GM12878 (cell line): ENCODE measurements around the gene TEF. TPM values are rescaled to one million over a fixed set of nuclear protein-coding genes. Genes with fewer than 3 reads are reported as not detected.

ENCODE experiments used
- ATAC-seq: fragments of 200-7000 bp; cut with Tn5 transposase; 3 replicates; pipeline ENCODE4 v1.9.1; 2020; ENCODE audit warnings: mild to moderate bottlenecking, moderate library complexity
- BruUV-seq: library from RNA; stranded (reverse); fragments of 400-500 nt; replicated peaks from 2 replicates; lab custom pipeline; 2021; lab: Mats Ljungman, UMichigan
- CTCF ChIA-PET: fragments of 300-600 bp; sonication (Branson Sonifier 250); formaldehyde crosslinking; extraction: SDS; loops from one replicate; lab custom pipeline; 2021; ENCODE audit warnings: inconsistent platforms; lab: Yijun Ruan, JAX
- POLR2A ChIA-PET: fragments of 350-600 bp; formaldehyde crosslinking; extraction: SDS; loops from one replicate; lab custom pipeline; 2021; ENCODE audit warnings: inconsistent platforms; lab: Charles Lee
- RAD21 ChIA-PET: fragments of 300-600 bp; sonication (Branson Sonifier 250); formaldehyde crosslinking; loops from one replicate; lab custom pipeline; 2023; ENCODE audit warnings: antibody characterized with exemption; ENCODE audit not compliant: unreplicated experiment; lab: Charles Lee
- SMC1A ChIA-PET: fragments of 300-600 bp; sonication (Branson Sonifier 250); formaldehyde crosslinking; loops from one replicate; lab custom pipeline; 2023; ENCODE audit not compliant: unreplicated experiment, uncharacterized antibody; lab: Charles Lee
- DNase-seq: peaks from one replicate; pipeline ENCODE4 v3.0.0-alpha.2; 2011; ENCODE audit warnings: low read depth, low spot score
- FAIRE-seq: peaks from 3 replicates; lab custom pipeline; 2011; peaks lifted over from hg19 to GRCh38; lab: Jason Lieb, UNC
- H2AFZ ChIP-seq: 2 replicates; pipeline ENCODE4 v1.6.0; 2011; ENCODE audit warnings: low read depth, low read length, control low read depth; ENCODE audit not compliant: control insufficient read depth
- H3K27ac ChIP-seq: 2 replicates; pipeline ENCODE4 v1.5.1; 2011; ENCODE audit warnings: control low read depth; ENCODE audit not compliant: control insufficient read depth, insufficient read depth
- H3K27me3 ChIP-seq, 2 experiments: replicated peaks in 1 of 2; 2 replicates each; pipeline versions ENCODE4 v1.6.0 to v1.6.1; 2011; ENCODE audit warnings: low read length in 1 of 2; ENCODE audit not compliant: control insufficient read depth in 2 of 2, insufficient read depth in 2 of 2
- H3K36me3 ChIP-seq, 2 experiments: 2 replicates each; pipeline ENCODE4 v1.5.1; 2011; ENCODE audit warnings: low read length in 1 of 2; ENCODE audit not compliant: control insufficient read depth in 2 of 2, insufficient read depth in 2 of 2
- H3K4me1 ChIP-seq: 2 replicates; pipeline ENCODE4 v1.6.1; 2011; ENCODE audit warnings: mild to moderate bottlenecking, low read length, moderate library complexity, mixed read lengths; ENCODE audit not compliant: control insufficient read depth, insufficient read depth
- H3K4me2 ChIP-seq: 2 replicates; pipeline ENCODE4 v1.6.0; 2011; ENCODE audit warnings: control low read depth; ENCODE audit not compliant: control insufficient read depth, insufficient read depth
- H3K4me3 ChIP-seq: fragments of 200-600 bp; sonication (generic); 2 replicates; pipeline ENCODE4 v1.5.1; 2016
- H3K79me2 ChIP-seq: 2 replicates; pipeline ENCODE4 v1.6.0; 2011; ENCODE audit warnings: low read length; ENCODE audit not compliant: control insufficient read depth, insufficient read depth
- H3K9ac ChIP-seq: 2 replicates; pipeline ENCODE4 v1.8.0; 2011; ENCODE audit warnings: low read length, control low read depth, mixed read lengths; ENCODE audit not compliant: control insufficient read depth, insufficient read depth
- H3K9me3 ChIP-seq: replicated peaks from 3 replicates; pipeline ENCODE4 v1.5.1; 2011; ENCODE audit warnings: mild to moderate bottlenecking, low read length; ENCODE audit not compliant: control insufficient read depth, insufficient read depth
- H4K20me1 ChIP-seq: 2 replicates; pipeline ENCODE4 v1.6.0; 2011; ENCODE audit not compliant: control insufficient read depth, insufficient read depth
- ATF7 ChIP-seq: fragments of 450-650 bp; IDR thresholded peaks from 2 replicates; pipeline ENCODE4 v1.6.1; 2016; ENCODE audit warnings: low read depth, mild to moderate bottlenecking
- CBFB ChIP-seq: IDR thresholded peaks from 2 replicates; pipeline ENCODE4 v1.6.1; 2016; ENCODE audit warnings: antibody characterized with exemption, low read depth
- CUX1 ChIP-seq: IDR thresholded peaks from 2 replicates; pipeline ENCODE4 v1.6.1; 2012; ENCODE audit warnings: improper control_type of control experiment, low read depth, low read length; ENCODE audit not compliant: insufficient replicate concordance
- EED ChIP-seq: sonication (generic); IDR thresholded peaks from 2 replicates; pipeline ENCODE4 v1.6.1; 2016; ENCODE audit warnings: antibody characterized with exemption, low read depth
- ESRRA ChIP-seq: IDR thresholded peaks from 2 replicates; pipeline ENCODE4 v1.6.1; 2012; ENCODE audit warnings: mild to moderate bottlenecking, low read length, improper control_type of control experiment
- IKZF1 ChIP-seq: fragments of 450-650 bp; conservative IDR thresholded peaks from 2 replicates; pipeline ENCODE4 v1.6.1; 2017; ENCODE audit warnings: antibody characterized with exemption, mild to moderate bottlenecking
- MEF2B ChIP-seq: fragments of 450-650 bp; IDR thresholded peaks from 2 replicates; pipeline ENCODE4 v1.6.1; 2018; ENCODE audit warnings: mild to moderate bottlenecking, moderate library complexity; ENCODE audit not compliant: partially characterized antibody, poor library complexity, severe bottlenecking
- MXI1 ChIP-seq: fragments of 150-350 bp; IDR thresholded peaks from 2 replicates; pipeline ENCODE4 v1.6.1; 2011; ENCODE audit warnings: low read depth, mild to moderate bottlenecking, inconsistent platforms, low read length, improper control_type of control experiment
- SIN3A ChIP-seq: IDR thresholded peaks from 2 replicates; pipeline ENCODE4 v1.6.1; 2012; ENCODE audit warnings: low read depth, low read length, improper control_type of control experiment
- SMC3 ChIP-seq: IDR thresholded peaks from 2 replicates; pipeline ENCODE4 v1.6.1; 2011; ENCODE audit warnings: low read length, improper control_type of control experiment, borderline replicate concordance
- ZBED1 ChIP-seq: IDR thresholded peaks from 2 replicates; pipeline ENCODE4 v1.6.1; 2016; ENCODE audit warnings: borderline replicate concordance
- WGBS: methylation state at CpG from one replicate; pipeline ENCODE4 v1.1.6; 2016; ENCODE audit warnings: low lambda C conversion rate; ENCODE audit not compliant: insufficient replicate concordance, insufficient coverage; ENCODE audit errors: missing lambda C conversion rate; 5-methylcytosine and 5-hydroxymethylcytosine counted together
- in situ Hi-C: fragments of 300-500 bp; cut with MboI; formaldehyde crosslinking; loops from 9 replicates; pipeline ENCODE4 v1.14.3; 2018; ENCODE audit warnings: mixed read lengths
- intact Hi-C: fragments of 100-400 bp; cut with micrococcal nuclease; formaldehyde crosslinking; loops from one replicate; pipeline ENCODE4 v1.14.2; 2022; ENCODE audit not compliant: unreplicated experiment
- polyA plus RNA-seq, 11 experiments: library from polyadenylated mRNA; depleted of rRNA in 4 of 11; unstranded in 6 of 11; stranded (reverse) in 5 of 11; fragments of >200 nt; fragmentation: Nextera tagmentation in 4 of 11; fragmentation: Illumina TruSeq in 1 of 11; extraction: Ambion mirVana in 4 of 11; extraction: Trizol in 1 of 11; gene quantifications; 1 replicate in 1 of 11; 2 replicates in 10 of 11; pipeline versions ENCODE4 v1.2.1 to v1.2.3, GENCODE V29; 2011 to 2016; ENCODE audit warnings: inconsistent platforms in 2 of 11, missing spikeins in 2 of 11, low read depth in 1 of 11
- total RNA-seq, 4 experiments: library from RNA; depleted of rRNA in 3 of 4; stranded (reverse); fragments of >200 nt in 3 of 4; fragmentation: Illumina TruSeq in 1 of 4; extraction: Trizol in 1 of 4; gene quantifications; 2 replicates each; pipeline versions ENCODE4 v1.2.1 to v1.2.3, GENCODE V29; 2013 to 2021

TEF gene
- total and polyA plus RNA-seq, 10 of the 15 experiments (the other 5 are each of a cell fraction or from before 2014, with no cell fraction given) = 0.23 to 4.9 (median 3.2) TPM

GRCh38 chr22:41411021-41411851 is 29.5 kb downstream of the TEF start:
- ChIA-PET RAD21 (interaction anchor here (0.8 to 1.5 kb wide), 5 partner anchors 29 to 107 kb away, joined by 3 to 5 read pairs (median 4); partner anchors contain the start of genes ACO2, PHF5A and TEF), SMC1A (interaction anchor here (0.7 to 1.6 kb wide), 4 partner anchors 7 to 93 kb away, joined by 3 to 4 read pairs (median 3); no protein-coding TSS in a partner anchor), CTCF (interaction anchor here (0.8 to 3.3 kb wide), 12 partner anchors 15 to 132 kb away, joined by 3 to 18 read pairs (median 4); partner anchors contain the start of gene POLR3H), POLR2A (interaction anchor here (1.3 to 1.6 kb wide), 2 partner anchors 67 to 208 kb away, joined by 4 to 7 read pairs; no protein-coding TSS in a partner anchor)
- intact Hi-C loops = no loop called here
- H3K27me3 ChIP-seq = no peaks in the 10 kb centered on the region
- DNase-seq = no peak
- no peaks in the 10 kb centered on the region for H3K36me3 ChIP-seq
- H3K4me2 ChIP-seq = peak overlapping the region; percentile 20; the same call in 1 of the 2 replicates
- TF ChIP-seq IKZF1 (0 out of 2 replicates have a peak, but pooled peaks have one; percentile 8), ATF7 (no peak)
- in situ Hi-C loops = no loop called here
- ATAC-seq = no peak
- H3K9me3 ChIP-seq = no peaks in the 10 kb centered on the region
- no peaks in the 10 kb centered on the region for H4K20me1 ChIP-seq
- peaks cover 22% of the 10 kb centered on the region for H3K4me1 ChIP-seq
- no TSS peak for BruUV-seq
- H2AFZ ChIP-seq = no peak overlapping the region
- FAIRE-seq = no peak
- 95% methylated on average over 11 of the region's 11 CpGs for WGBS
- no peak overlapping the region for H3K9ac ChIP-seq
- no peak overlapping the region for H3K4me3 ChIP-seq
- H3K79me2 ChIP-seq = peaks cover 33% of the 10 kb centered on the region
- no peak overlapping the region for H3K27ac ChIP-seq

GRCh38 chr22:41415554-41415953 is 33.8 kb downstream of the TEF start:
- Histone ChIP-seq H4K20me1 (no peaks in the 10 kb centered on the region), H3K27ac (peak overlapping the region; percentile 39; the same call in 1 of the 2 replicates), H3K4me2 (peak overlapping the region; percentile 96), H3K27me3 (no peaks in the 10 kb centered on the region), H3K4me1 (peaks cover 19% of the 10 kb centered on the region), H3K9me3 (no peaks in the 10 kb centered on the region), H2AFZ (no peak overlapping the region), H3K79me2 (peaks cover 33% of the 10 kb centered on the region), H3K4me3 (peak overlapping the region; percentile 93), H3K9ac (peak overlapping the region; percentile 98; the same call in 1 of the 2 replicates), H3K36me3 (no peaks in the 10 kb centered on the region)
- SMC1A ChIA-PET = no interaction called here
- intact Hi-C loops (no loop called here), in situ Hi-C loops (no loop called here)
- RAD21 ChIA-PET = no interaction called here
- POLR2A ChIA-PET = interaction anchor here (0.6 to 0.7 kb wide), 2 partner anchors 20 to 284 kb away, joined by 5 to 6 read pairs; no protein-coding TSS in a partner anchor
- DNase-seq = no peak
- WGBS = 37% methylated on average over 4 of the region's 4 CpGs
- no peak for ATAC-seq
- no TSS peak for BruUV-seq
- CTCF ChIA-PET = interaction anchor here (0.6 kb wide), 1 partner anchor 12 kb away, joined by 3 read pairs; no protein-coding TSS in a partner anchor
- FAIRE-seq = no peak
- TF ChIP-seq ESRRA (no peak), SMC3 (no peak), SIN3A (no peak), ZBED1 (no peak), MEF2B (no peak), CBFB (no peak), MXI1 (no peak), CUX1 (no peak), EED (no peak)
